Astrocyte of the spinal cord (primary cell): ENCODE results near the gene SNAP91.

ENCODE experiments used
- DNase-seq: peaks from one replicate; pipeline ENCODE4 v3.0.0; 2011; ENCODE audit warnings: low read depth, low spot score
- H3K4me3 ChIP-seq: 2 replicates; pipeline ENCODE4 v1.5.1; 2011; ENCODE audit warnings: low read depth, mild to moderate bottlenecking, low read length, moderate library complexity
- CTCF ChIP-seq: IDR thresholded peaks from 2 replicates; pipeline ENCODE4 v1.5.1; 2012; ENCODE audit warnings: low read depth, mild to moderate bottlenecking, low read length, inconsistent platforms
- in situ Hi-C: cut with HindIII; loops from 2 replicates; pipeline ENCODE4 v1.10.0; 2017; ENCODE audit warnings: low sequenced_read_pairs

Gene SNAP91

DNA sequence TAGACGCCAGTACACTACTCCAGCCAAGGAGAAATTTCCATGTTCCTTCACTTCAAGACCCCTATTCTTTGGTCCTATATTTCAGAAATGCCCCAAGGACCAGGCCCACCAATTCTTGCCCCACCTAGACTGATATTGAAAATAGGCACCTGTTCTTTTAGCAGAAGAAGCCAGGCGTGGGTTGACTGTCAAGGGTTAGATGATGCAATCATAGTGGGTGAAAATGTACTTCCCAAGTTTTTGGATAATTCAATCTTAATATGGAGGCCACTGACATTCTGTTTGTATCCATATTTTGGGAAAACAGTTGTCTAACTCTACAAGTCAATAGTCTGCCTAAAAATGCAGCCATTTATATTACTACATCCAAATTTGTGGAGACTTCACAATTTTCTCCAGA is 21.0 kb upstream of the SNAP91 start:
- no peak for DNase-seq
- in situ Hi-C loops: no loop called here
- no peak overlapping the region for H3K4me3 ChIP-seq
- TF ChIP-seq CTCF: no peak

GRCh38 chr6:83722876-83723275 is 14.0 kb upstream of the SNAP91 start:
- TF ChIP-seq CTCF: no peak
- in situ Hi-C loops: no loop called here
- no peak overlapping the region for H3K4me3 ChIP-seq
- DNase-seq: no peak

GRCh38 chr6:83717809-83718208 is 8.9 kb upstream of the SNAP91 start:
- in situ Hi-C loops: no loop called here
- no peak for TF ChIP-seq CTCF
- H3K4me3 ChIP-seq: no peak overlapping the region
- DNase-seq: no peak

DNA sequence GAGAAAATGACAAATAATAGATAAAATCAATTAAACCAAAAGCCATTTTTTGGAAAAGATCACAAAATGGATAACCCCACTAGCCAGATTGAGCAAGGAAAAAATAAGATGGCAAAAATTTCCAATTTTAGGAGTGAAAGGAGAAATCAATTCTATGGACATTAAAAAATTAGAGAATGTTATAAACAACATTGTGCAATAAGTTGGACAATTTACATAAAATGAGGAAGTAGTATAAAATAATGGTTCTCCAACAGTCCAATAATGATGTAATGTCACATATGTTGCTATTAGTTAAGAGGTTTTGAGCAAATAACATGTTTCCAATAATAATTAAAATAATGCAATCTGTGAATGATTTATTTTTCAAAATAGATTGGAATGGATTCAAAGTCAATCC is 3.1 kb upstream of the SNAP91 start:
- H3K4me3 ChIP-seq: no peak overlapping the region
- in situ Hi-C loops: no loop called here
- DNase-seq: no peak
- no peak for TF ChIP-seq CTCF

GRCh38 chr6:83709748-83710050 is 798 bp upstream of the SNAP91 start:
- in situ Hi-C loops: no loop called here
- TF ChIP-seq CTCF: no peak
- no peak overlapping the region for H3K4me3 ChIP-seq
- no peak for DNase-seq

GRCh38 chr6:83708546-83708969 is 343 bp downstream of the SNAP91 start:
- in situ Hi-C loops: no loop called here
- peak; percentile 13 for DNase-seq
- TF ChIP-seq CTCF: no peak
- H3K4me3 ChIP-seq: peak overlapping the region; percentile 42
